Small intestine (tissue), 7 donors: ENCODE data around the gene CHRD. TPM values are rescaled to one million over a fixed set of nuclear protein-coding genes. Genes with fewer than 3 reads are reported as not detected.

Experiments used
- DNase-seq, 2 donors: peaks; one replicate each; pipeline versions ENCODE4 v3.0.0 to v3.0.0-alpha.2; 2013
- FAIRE-seq: peaks from 2 replicates; lab custom pipeline; 2012; peaks lifted over from hg19 to GRCh38; lab: Jason Lieb, UNC
- H3K27ac ChIP-seq, 3 donors: one replicate each; pipeline ENCODE4 v1.5.1; 2013; ENCODE audit warnings: low read length in 2 of 3, mild to moderate bottlenecking in 2 of 3, control low read depth in 1 of 3, inconsistent platforms in 1 of 3, low read depth in 1 of 3, moderate library complexity in 1 of 3
- H3K27me3 ChIP-seq, 3 donors: one replicate each; pipeline ENCODE4 v1.6.1; 2013; ENCODE audit warnings: low read length in 3 of 3, inconsistent platforms in 1 of 3; ENCODE audit not compliant: control insufficient read depth in 3 of 3, insufficient read depth in 3 of 3
- H3K36me3 ChIP-seq, 3 donors: one replicate each; pipeline ENCODE4 v1.6.1; 2013; ENCODE audit warnings: low read length in 3 of 3, inconsistent platforms in 1 of 3, low read depth in 1 of 3, mild to moderate bottlenecking in 1 of 3, moderate library complexity in 1 of 3; ENCODE audit not compliant: control insufficient read depth in 3 of 3, insufficient read depth in 2 of 3
- H3K4me1 ChIP-seq, 3 donors: one replicate each; pipeline ENCODE4 v1.6.1; 2013; ENCODE audit warnings: low read length in 2 of 3, inconsistent platforms in 1 of 3, low read depth in 1 of 3, mild to moderate bottlenecking in 1 of 3, moderate library complexity in 1 of 3; ENCODE audit not compliant: control insufficient read depth in 3 of 3, insufficient read depth in 2 of 3
- H3K4me3 ChIP-seq, 3 donors: one replicate each; pipeline ENCODE4 v1.5.1; 2013; ENCODE audit warnings: low read length in 3 of 3, control low read depth in 1 of 3, inconsistent platforms in 1 of 3, low read depth in 1 of 3, mild to moderate bottlenecking in 1 of 3, moderate library complexity in 1 of 3
- H3K9me3 ChIP-seq, 2 donors: one replicate each; pipeline ENCODE4 v1.6.1; 2013; ENCODE audit warnings: low read depth in 1 of 2, low read length in 1 of 2; ENCODE audit not compliant: control insufficient read depth in 2 of 2, insufficient read depth in 1 of 2
- WGBS, 3 donors: extraction: QIAGEN DNeasy Blood & Tissue Kit; methylation state at CpG; one replicate each; pipeline ENCODE4 v1.1.7; 2013; 5-methylcytosine and 5-hydroxymethylcytosine counted together
- polyA plus RNA-seq, 4 donors: library from polyadenylated mRNA; stranded (reverse) in 3 of 4; unstranded in 1 of 4; fragments of 200-250 nt in 3 of 4; fragments of 120-200 nt in 1 of 4; gene quantifications; one replicate each; pipeline versions ENCODE4 v1.2.1 to v1.2.3, GENCODE V29; 2013
- donor health status: healthy with polysubstance abuse.
- donor health status: control.
- donor health status: control.
- donor health status: Bipolar disorder and iron deficiency.
- donor health status: healthy.

The CHRD gene
- polyA plus RNA-seq, 4 donors: 0.27 to 3.8 (median 3.4) TPM; not detected in 1

DNA sequence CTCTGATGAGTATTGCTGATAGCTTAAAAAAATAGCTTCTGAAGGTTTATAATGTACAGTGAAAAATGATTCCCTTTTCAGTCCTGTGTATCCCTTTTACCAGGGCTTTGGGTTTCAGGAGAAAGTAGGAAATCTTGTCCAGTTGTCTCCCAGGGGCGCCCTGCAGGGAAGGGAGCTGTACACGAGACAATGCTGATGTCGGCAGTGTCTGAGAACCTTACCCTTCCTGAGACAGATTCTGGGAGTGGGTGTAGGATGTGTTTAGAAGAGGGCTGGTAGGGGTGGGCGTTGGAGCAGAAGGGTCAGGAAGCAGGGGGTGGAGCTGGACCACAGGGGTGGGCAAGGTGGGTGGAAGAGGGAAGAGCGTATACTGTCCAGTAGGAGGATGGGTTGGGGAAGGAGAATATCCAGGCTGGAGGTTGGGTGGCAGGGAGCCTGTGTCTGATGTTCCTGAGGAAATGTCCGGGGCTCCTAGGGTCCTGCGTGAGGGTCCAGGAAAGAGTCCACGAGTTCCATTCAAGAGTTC, 7.5 kb upstream of the CHRD start:
- H3K36me3 ChIP-seq: peaks cover 3 to 16% (median 5%) of the 10 kb centered on the region in 3 donors
- FAIRE-seq (no peak), DNase-seq (no peak)
- peaks cover 0 to 2% (median under 1%) of the 10 kb centered on the region in 3 donors for H3K27me3 ChIP-seq
- no peak overlapping the region for H3K27ac ChIP-seq
- H3K9me3 ChIP-seq: no peaks in the 10 kb centered on the region
- WGBS, 3 donors: 76 to 81% (median 78%) methylated on average over 8 of the region's 8 CpGs
- H3K4me1 ChIP-seq: peaks cover 0 to 10% (median 2%) of the 10 kb centered on the region in 3 donors
- no peak overlapping the region for H3K4me3 ChIP-seq

GRCh38 chr3:184372911-184373310, 6.9 kb upstream of the CHRD start:
- H3K27me3 ChIP-seq: peaks cover under 1 to 6% (median 2%) of the 10 kb centered on the region in 3 donors

DNA sequence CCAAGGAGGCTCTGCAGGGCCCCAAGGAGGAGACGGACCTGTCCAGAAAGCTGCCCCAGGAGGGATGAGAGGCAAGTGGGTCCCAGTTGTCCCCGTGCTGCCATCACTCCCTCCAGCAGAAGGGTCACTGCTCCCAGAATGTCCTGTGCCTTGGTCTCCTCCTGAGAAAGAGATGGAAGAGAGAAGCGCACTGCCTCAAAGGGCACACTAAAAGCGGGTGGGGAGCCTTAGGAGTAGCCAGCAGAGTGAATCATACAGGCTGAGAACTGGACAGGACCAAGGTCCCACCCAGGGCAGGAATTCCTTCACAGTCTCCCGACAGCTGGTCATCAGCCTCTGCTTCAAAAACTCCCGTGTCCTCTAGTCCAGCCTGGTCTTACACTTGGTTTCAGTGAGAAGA, 6.4 kb upstream of the CHRD start:
- FAIRE-seq (no peak), DNase-seq (no peak)
- Histone ChIP-seq H3K36me3 (peaks cover 2 to 8% (median 3%) of the 10 kb centered on the region in 3 donors), H3K4me1 (peaks cover 0 to 16% (median 2%) of the 10 kb centered on the region in 3 donors), H3K9me3 (no peaks in the 10 kb centered on the region), H3K4me3 (no peak overlapping the region), H3K27ac (no peak overlapping the region), H3K27me3 (peaks cover 5 to 10% (median 6%) of the 10 kb centered on the region in 3 donors)
- 68 to 77% (median 70%) methylated on average over 6 of the region's 6 CpGs for WGBS, 3 donors

More at GRCh38 chr3:184372911-184373310, 6.9 kb upstream of the CHRD start:
- H3K4me3 ChIP-seq: no peak overlapping the region
- no peaks in the 10 kb centered on the region for H3K9me3 ChIP-seq
- DNase-seq (no peak), FAIRE-seq (no peak)
- peaks cover 3 to 12% (median 5%) of the 10 kb centered on the region in 3 donors for H3K36me3 ChIP-seq
- no peak overlapping the region for H3K27ac ChIP-seq
- 23 to 69% (median 43%) methylated on average over 5 of the region's 5 CpGs for WGBS, 3 donors
- peaks cover 0 to 12% (median 2%) of the 10 kb centered on the region in 3 donors for H3K4me1 ChIP-seq

DNA sequence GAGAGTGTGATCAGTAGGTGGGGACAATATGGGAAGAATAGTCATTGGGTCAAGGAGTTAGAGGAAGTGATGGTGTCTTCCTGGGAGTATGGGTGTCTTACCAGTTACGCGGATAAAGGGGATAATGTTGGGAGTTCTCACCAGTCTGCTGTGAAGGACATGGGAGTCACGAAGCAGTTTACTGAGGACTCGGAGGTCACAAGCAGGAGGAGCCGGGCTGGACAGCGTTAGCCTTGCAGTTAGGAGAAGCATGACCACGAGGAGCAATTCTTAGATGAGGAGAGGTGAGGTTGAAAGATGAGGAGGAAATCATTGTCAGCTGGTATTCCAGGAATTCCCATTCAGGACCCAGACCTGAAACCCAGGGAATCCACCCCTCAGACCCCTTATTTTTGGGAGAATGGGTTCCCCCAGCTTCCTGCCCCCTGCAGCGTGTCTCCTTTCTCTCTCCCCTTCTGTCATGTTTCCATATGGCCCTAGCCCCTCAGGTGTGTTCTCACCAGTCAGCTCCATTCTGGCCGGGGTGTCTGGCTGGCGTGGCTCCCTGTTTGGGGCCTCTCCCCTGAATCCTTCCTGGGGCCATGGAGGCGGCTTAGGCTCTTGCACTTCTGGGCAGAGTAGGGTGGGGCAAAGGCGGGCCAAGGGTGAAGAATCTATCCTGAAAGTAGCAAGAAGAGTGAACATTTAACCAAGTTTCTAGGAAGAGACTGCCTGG, 4.0 kb upstream of the CHRD start:
- peaks cover 0 to 17% (median 2%) of the 10 kb centered on the region in 3 donors for H3K4me1 ChIP-seq
- FAIRE-seq: no peak
- no peaks in the 10 kb centered on the region for H3K9me3 ChIP-seq
- no peak overlapping the region for H3K27ac ChIP-seq
- WGBS, 3 donors: 77 to 84% (median 81%) methylated on average over 12 of the region's 12 CpGs
- H3K36me3 ChIP-seq: no peaks in the 10 kb centered on the region
- no peak overlapping the region for H3K4me3 ChIP-seq
- peaks cover 9 to 26% (median 13%) of the 10 kb centered on the region in 3 donors for H3K27me3 ChIP-seq
- DNase-seq: no peak

DNA sequence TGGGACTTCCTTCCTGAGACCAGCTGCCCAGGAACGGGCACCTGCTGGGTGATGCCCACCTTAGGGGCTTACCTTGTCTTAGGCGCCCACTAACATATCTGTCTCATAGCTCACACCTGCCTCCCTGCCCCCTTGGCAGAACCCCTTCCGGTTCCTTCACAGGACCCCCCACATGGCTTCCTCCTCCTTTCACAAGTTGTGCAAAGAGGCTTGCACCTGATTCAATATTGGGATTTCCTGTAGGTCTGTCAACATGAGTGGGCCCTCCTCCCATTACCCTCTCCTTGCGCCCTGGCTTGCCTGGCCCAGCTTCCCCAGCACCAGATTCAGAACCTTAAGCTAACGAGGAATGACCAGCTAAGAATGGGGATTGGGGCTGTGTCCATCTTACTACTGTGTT, 2.5 kb upstream of the CHRD start:
- Histone ChIP-seq H3K4me3 (no peak overlapping the region), H3K27ac (no peak overlapping the region), H3K9me3 (no peaks in the 10 kb centered on the region), H3K4me1 (peaks cover 0 to 16% (median 0%) of the 10 kb centered on the region in 3 donors), H3K27me3 (peaks cover 14 to 40% (median 15%) of the 10 kb centered on the region in 3 donors), H3K36me3 (no peaks in the 10 kb centered on the region)
- no peak for DNase-seq
- no peak for FAIRE-seq
- 71 to 80% (median 73%) methylated on average over 5 of the region's 5 CpGs for WGBS, 3 donors

DNA sequence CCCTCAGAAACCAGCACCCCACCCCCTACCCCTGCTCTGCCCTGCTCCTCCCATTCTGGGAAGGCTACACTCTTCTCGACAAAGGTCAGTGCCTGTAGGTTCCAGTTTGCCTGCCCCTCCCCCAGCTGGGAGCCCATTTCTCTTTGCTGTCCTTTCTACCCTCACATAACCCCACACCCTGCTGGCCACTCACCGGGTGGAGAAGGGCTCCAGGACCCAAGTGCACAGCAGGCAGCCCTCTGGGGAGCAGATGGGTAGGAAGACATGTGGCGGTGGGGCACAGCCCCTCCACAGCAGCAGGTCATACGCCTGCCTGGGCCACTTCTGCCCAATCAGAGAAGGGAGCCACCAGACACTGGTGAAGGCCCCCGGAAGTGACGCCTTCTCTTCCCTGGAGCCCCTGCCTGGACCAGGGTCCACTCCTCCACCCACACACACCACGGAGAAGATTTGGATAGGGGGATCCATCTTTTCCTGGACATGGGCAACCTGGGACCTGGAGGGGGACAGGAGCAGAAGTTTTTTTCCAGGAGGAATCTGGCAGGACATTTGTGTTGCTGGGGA, 1.9 kb upstream of the CHRD start, which contains the start of gene THPO:
Gene THPO, minus strand, starts transcription at position 326 of the 564 bp plus-strand sequence. CDS start 1,948 bp downstream, outside the sequence.
- H3K27me3 ChIP-seq: peaks cover 17 to 46% (median 17%) of the 10 kb centered on the region in 3 donors
- peak within 1 kb of the TSS in 1 of 3 donors; percentile 67 for H3K27ac ChIP-seq
- no peak within 1 kb of the TSS for H3K4me3 ChIP-seq

GRCh38 chr3:184378651-184379357, 1.1 kb upstream of the CHRD start:
- Histone ChIP-seq H3K9me3 (no peaks in the 10 kb centered on the region), H3K27ac (peak overlapping the region in 2 of 3 donors; percentile 30 to 67), H3K36me3 (no peaks in the 10 kb centered on the region), H3K4me3 (peak overlapping the region in 1 of 3 donors; percentile 6), H3K4me1 (peaks cover 0 to 16% (median 0%) of the 10 kb centered on the region in 3 donors), H3K27me3 (peaks cover 17 to 49% (median 19%) of the 10 kb centered on the region in 3 donors)
- WGBS, 3 donors: 69 to 78% (median 72%) methylated on average over 10 of the region's 10 CpGs
- no peak for FAIRE-seq
- DNase-seq: no peak

More for the DNA sequence above, 1.9 kb upstream of the CHRD start, which contains the start of gene THPO:
- FAIRE-seq (no peak), DNase-seq (peak in 1 of 2 donors; percentile 47)
- Histone ChIP-seq H3K36me3 (no peaks in the 10 kb centered on the region), H3K9me3 (no peaks in the 10 kb centered on the region), H3K4me1 (peaks cover 0 to 16% (median 0%) of the 10 kb centered on the region in 3 donors)
- 59 to 66% (median 59%) methylated on average over 7 of the region's 7 CpGs for WGBS, 3 donors
